HL-60 (cell line): Measurements from ENCODE around the gene UTF1.

Source experiments
- DNase-seq, 2 experiments: peaks; one replicate each; pipeline ENCODE4 v3.0.0-alpha.2; 2010 to 2020; ENCODE audit warnings: low read depth in 1 of 2, low spot score in 1 of 2
- H3K27ac ChIP-seq: fragments of 250-450 bp; sonication (Bioruptor Pico); replicated peaks from 2 replicates; pipeline ENCODE4 v1.5.1; 2020; ENCODE audit warnings: mild to moderate bottlenecking, moderate library complexity
- H3K27me3 ChIP-seq: fragments of 250-450 bp; sonication (Bioruptor Pico); 2 replicates; pipeline ENCODE4 v1.5.1; 2021; ENCODE audit warnings: mild to moderate bottlenecking, moderate library complexity; ENCODE audit not compliant: insufficient read depth, poor library complexity, severe bottlenecking
- H3K4me3 ChIP-seq: replicated peaks from 2 replicates; pipeline ENCODE4 v1.5.1; 2011; ENCODE audit warnings: mild to moderate bottlenecking, control low read depth, low read length; ENCODE audit not compliant: insufficient read depth
- CTCF ChIP-seq: IDR thresholded peaks from one replicate; pipeline ENCODE4 v1.5.1; 2011; ENCODE audit warnings: low read length, control low read depth, inconsistent platforms; ENCODE audit not compliant: insufficient read depth
- GABPA ChIP-seq: IDR thresholded peaks from 2 replicates; pipeline ENCODE4 v1.6.1; 2012; ENCODE audit warnings: low read depth
- POLR2AphosphoS5 ChIP-seq: IDR thresholded peaks from 2 replicates; pipeline ENCODE4 v1.6.1; 2012; ENCODE audit warnings: low read depth
- REST ChIP-seq: IDR thresholded peaks from 2 replicates; pipeline ENCODE4 v1.6.1; 2012; ENCODE audit warnings: low read depth; ENCODE audit not compliant: insufficient replicate concordance
- SPI1 ChIP-seq: IDR thresholded peaks from 2 replicates; pipeline ENCODE4 v1.6.1; 2012; ENCODE audit warnings: low read depth, mild to moderate bottlenecking, borderline replicate concordance

UTF1 gene

GRCh38 chr10:133268532-133268931 lies 38.5 kb downstream of the UTF1 start:
- Histone ChIP-seq H3K4me3 (no peak overlapping the region), H3K27me3 (no peaks in the 10 kb centered on the region), H3K27ac (no peak overlapping the region)
- DNase-seq: no peak
- TF ChIP-seq GABPA (no peak), POLR2AphosphoS5 (no peak), SPI1 (no peak), CTCF (no peak), REST (no peak)

DNA sequence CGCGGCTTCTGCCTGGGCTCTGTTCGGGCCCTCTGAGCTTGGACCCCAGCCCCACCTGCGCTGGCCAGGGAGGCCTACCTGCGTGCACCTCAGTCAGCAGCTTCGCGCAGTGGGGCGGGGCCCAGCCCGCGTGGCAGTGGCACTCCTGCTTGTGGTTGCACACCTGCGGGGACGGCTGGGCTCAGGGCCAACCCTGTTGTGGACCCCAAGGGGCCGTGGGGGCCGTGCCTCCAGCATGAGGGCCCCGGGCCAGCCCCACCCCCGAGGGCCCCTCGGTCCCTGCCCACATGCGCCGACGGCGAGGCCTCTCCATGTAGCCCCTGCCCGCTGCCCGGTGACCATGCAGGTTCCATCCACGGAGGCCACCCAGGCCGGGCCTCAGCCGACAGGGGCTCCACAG lies 39.4 kb downstream of the UTF1 start:
- no peak overlapping the region for H3K4me3 ChIP-seq
- no peaks in the 10 kb centered on the region for H3K27me3 ChIP-seq
- no peak overlapping the region for H3K27ac ChIP-seq
- no peak for TF ChIP-seq CTCF
- no peak for DNase-seq

GRCh38 chr10:133270204-133270603 lies 40.2 kb downstream of the UTF1 start:
- no peaks in the 10 kb centered on the region for H3K27me3 ChIP-seq
- no peak for DNase-seq
- TF ChIP-seq SPI1 (no peak), GABPA (no peak), CTCF (no peak), POLR2AphosphoS5 (no peak), REST (no peak)
- H3K27ac ChIP-seq: no peak overlapping the region
- no peak overlapping the region for H3K4me3 ChIP-seq

- no peak overlapping the region for H3K4me3 ChIP-seq
- TF ChIP-seq GABPA: no peak
- TF ChIP-seq SPI1: no peak
- TF ChIP-seq CTCF: no peak
- TF ChIP-seq POLR2AphosphoS5: no peak
- no peak for TF ChIP-seq REST
- H3K27ac ChIP-seq: no peak overlapping the region
- H3K27me3 ChIP-seq: no peaks in the 10 kb centered on the region
- no peak for DNase-seq
Measured at GRCh38 chr10:133270773-133271297, 40.8 kb downstream of the UTF1 start.
